Measurements from ENCODE around the gene GMDS.

Gene GMDS

DNA sequence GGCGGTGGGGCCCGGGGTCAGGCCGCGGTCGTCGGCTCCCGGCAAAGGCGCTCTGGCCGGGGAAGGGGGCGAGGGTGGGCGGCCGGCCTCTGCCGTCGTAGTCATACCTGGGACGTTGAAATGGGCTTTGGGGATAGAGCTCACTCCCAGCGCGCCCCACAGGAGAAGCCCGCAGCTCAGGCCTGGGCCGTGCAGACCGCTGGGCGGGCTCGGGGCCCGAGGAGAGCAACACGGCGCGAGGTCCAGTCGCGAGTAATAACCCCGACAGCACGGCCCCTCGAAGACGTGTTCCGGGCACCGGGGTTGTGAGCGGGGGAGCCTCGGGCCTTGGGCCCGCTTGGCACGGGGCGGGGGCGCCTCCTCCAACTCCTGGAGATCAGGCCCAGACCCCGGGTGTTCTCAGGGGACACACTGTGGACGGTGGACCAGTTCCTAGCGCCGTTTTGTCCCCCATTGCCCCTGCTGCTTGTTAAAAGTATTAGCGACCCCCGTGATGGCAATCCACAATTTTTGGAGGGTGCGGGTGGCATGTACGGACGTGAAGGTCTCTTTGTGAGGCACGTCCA is 624.8 kb downstream of the GMDS start (continued):
- TF ChIP-seq, protein P1, sequence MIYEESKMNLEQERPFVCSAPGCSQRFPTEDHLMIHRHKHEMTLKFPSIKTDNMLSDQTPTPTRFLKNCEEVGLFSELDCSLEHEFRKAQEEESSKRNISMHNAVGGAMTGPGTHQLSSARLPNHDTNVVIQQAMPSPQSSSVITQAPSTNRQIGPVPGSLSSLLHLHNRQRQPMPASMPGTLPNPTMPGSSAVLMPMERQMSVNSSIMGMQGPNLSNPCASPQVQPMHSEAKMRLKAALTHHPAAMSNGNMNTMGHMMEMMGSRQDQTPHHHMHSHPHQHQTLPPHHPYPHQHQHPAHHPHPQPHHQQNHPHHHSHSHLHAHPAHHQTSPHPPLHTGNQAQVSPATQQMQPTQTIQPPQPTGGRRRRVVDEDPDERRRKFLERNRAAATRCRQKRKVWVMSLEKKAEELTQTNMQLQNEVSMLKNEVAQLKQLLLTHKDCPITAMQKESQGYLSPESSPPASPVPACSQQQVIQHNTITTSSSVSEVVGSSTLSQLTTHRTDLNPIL (CRISPR knock-in tag; IDR thresholded peaks at IDR 0.05; ENCODE audit: low read depth) = no peak
- no peak for TF ChIP-seq TOX (CRISPR knock-in tag; IDR thresholded peaks at IDR 0.05; ENCODE audit: borderline replicate concordance)
- TF ChIP-seq ZNF8 (CRISPR knock-in tag; IDR thresholded peaks at IDR 0.05) = no peak
- TF ChIP-seq CSRNP3 (CRISPR knock-in tag; IDR thresholded peaks at IDR 0.05) = no peak
- no peak for TF ChIP-seq TCF4 (CRISPR knock-in tag; IDR thresholded peaks at IDR 0.05; ENCODE audit: borderline replicate concordance)
- TF ChIP-seq ZNF565 (CRISPR knock-in tag; conservative IDR thresholded peaks at IDR 0.05; ENCODE audit: low read depth) = no peak
- no peak for TF ChIP-seq CSDC2 (CRISPR knock-in tag; IDR thresholded peaks at IDR 0.05)
- TF ChIP-seq ESRRG (CRISPR knock-in tag; IDR thresholded peaks at IDR 0.05) = no peak
- no peak for TF ChIP-seq OSR1 (CRISPR knock-in tag; IDR thresholded peaks at IDR 0.05)
- TF ChIP-seq ISL1 (CRISPR knock-in tag; IDR thresholded peaks at IDR 0.05) = no peak
- no peak for TF ChIP-seq ARNTL (CRISPR knock-in tag; IDR thresholded peaks at IDR 0.05; ENCODE audit: borderline replicate concordance, low read depth)

GRCh38 chr6:1619673-1620503 is 625.5 kb downstream of the GMDS start:
- no peak for ATAC-seq
- no peak for TF ChIP-seq RARB (CRISPR knock-in tag; IDR thresholded peaks at IDR 0.05)
- TF ChIP-seq PPARA (CRISPR knock-in tag; IDR thresholded peaks at IDR 0.05; ENCODE audit: borderline replicate concordance) = no peak
- TF ChIP-seq ISL1 (CRISPR knock-in tag; IDR thresholded peaks at IDR 0.05) = no peak
- TF ChIP-seq ZNF70 (CRISPR knock-in tag; IDR thresholded peaks at IDR 0.05) = no peak
- no peak for TF ChIP-seq ESRRG (CRISPR knock-in tag; IDR thresholded peaks at IDR 0.05)
- no peak for TF ChIP-seq GLIS3 (CRISPR knock-in tag; IDR thresholded peaks at IDR 0.05)
- TF ChIP-seq BACH2 (CRISPR knock-in tag; IDR thresholded peaks at IDR 0.05; ENCODE audit: borderline replicate concordance) = no peak
- TF ChIP-seq ZFP30 (CRISPR knock-in tag; IDR thresholded peaks at IDR 0.05) = no peak
- TF ChIP-seq ARNTL (CRISPR knock-in tag; IDR thresholded peaks at IDR 0.05; ENCODE audit: borderline replicate concordance, low read depth) = no peak
- TF ChIP-seq ZNF8 (CRISPR knock-in tag; IDR thresholded peaks at IDR 0.05) = no peak
- TF ChIP-seq, protein P2, sequence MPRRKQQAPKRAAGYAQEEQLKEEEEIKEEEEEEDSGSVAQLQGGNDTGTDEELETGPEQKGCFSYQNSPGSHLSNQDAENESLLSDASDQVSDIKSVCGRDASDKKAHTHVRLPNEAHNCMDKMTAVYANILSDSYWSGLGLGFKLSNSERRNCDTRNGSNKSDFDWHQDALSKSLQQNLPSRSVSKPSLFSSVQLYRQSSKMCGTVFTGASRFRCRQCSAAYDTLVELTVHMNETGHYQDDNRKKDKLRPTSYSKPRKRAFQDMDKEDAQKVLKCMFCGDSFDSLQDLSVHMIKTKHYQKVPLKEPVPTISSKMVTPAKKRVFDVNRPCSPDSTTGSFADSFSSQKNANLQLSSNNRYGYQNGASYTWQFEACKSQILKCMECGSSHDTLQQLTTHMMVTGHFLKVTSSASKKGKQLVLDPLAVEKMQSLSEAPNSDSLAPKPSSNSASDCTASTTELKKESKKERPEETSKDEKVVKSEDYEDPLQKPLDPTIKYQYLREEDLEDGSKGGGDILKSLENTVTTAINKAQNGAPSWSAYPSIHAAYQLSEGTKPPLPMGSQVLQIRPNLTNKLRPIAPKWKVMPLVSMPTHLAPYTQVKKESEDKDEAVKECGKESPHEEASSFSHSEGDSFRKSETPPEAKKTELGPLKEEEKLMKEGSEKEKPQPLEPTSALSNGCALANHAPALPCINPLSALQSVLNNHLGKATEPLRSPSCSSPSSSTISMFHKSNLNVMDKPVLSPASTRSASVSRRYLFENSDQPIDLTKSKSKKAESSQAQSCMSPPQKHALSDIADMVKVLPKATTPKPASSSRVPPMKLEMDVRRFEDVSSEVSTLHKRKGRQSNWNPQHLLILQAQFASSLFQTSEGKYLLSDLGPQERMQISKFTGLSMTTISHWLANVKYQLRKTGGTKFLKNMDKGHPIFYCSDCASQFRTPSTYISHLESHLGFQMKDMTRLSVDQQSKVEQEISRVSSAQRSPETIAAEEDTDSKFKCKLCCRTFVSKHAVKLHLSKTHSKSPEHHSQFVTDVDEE (CRISPR knock-in tag; IDR thresholded peaks at IDR 0.05) = no peak
- no peak for TF ChIP-seq CSRNP3 (CRISPR knock-in tag; IDR thresholded peaks at IDR 0.05)
- TF ChIP-seq CSDC2 (CRISPR knock-in tag; IDR thresholded peaks at IDR 0.05) = no peak
- TF ChIP-seq ZNF565 (CRISPR knock-in tag; conservative IDR thresholded peaks at IDR 0.05; ENCODE audit: low read depth) = no peak
- TF ChIP-seq, protein P3, sequence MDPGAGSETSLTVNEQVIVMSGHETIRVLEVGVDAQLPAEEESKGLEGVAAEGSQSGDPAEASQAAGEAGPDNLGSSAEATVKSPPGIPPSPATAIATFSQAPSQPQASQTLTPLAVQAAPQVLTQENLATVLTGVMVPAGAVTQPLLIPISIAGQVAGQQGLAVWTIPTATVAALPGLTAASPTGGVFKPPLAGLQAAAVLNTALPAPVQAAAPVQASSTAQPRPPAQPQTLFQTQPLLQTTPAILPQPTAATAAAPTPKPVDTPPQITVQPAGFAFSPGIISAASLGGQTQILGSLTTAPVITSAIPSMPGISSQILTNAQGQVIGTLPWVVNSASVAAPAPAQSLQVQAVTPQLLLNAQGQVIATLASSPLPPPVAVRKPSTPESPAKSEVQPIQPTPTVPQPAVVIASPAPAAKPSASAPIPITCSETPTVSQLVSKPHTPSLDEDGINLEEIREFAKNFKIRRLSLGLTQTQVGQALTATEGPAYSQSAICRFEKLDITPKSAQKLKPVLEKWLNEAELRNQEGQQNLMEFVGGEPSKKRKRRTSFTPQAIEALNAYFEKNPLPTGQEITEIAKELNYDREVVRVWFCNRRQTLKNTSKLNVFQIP (CRISPR knock-in tag; IDR thresholded peaks at IDR 0.05; ENCODE audit: borderline replicate concordance, low read depth) = no peak

Measured in SK-N-SH treated with all-trans-retinoic acid at 6 μM for 48 hours (cell line).